Measurements from ENCODE around the gene VGLL3. TPM values are rescaled to one million over a fixed set of nuclear protein-coding genes. Genes with fewer than 3 reads are reported as not detected.
"Not testable (repeated sequence)": the region's sequence is repeated elsewhere in the genome, so short reads cannot be mapped to it uniquely, and the experiment has no call there.

Gene VGLL3, protein sequence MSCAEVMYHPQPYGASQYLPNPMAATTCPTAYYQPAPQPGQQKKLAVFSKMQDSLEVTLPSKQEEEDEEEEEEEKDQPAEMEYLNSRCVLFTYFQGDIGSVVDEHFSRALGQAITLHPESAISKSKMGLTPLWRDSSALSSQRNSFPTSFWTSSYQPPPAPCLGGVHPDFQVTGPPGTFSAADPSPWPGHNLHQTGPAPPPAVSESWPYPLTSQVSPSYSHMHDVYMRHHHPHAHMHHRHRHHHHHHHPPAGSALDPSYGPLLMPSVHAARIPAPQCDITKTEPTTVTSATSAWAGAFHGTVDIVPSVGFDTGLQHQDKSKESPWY
- total RNA-seq, result 30.6 TPM

DNA sequence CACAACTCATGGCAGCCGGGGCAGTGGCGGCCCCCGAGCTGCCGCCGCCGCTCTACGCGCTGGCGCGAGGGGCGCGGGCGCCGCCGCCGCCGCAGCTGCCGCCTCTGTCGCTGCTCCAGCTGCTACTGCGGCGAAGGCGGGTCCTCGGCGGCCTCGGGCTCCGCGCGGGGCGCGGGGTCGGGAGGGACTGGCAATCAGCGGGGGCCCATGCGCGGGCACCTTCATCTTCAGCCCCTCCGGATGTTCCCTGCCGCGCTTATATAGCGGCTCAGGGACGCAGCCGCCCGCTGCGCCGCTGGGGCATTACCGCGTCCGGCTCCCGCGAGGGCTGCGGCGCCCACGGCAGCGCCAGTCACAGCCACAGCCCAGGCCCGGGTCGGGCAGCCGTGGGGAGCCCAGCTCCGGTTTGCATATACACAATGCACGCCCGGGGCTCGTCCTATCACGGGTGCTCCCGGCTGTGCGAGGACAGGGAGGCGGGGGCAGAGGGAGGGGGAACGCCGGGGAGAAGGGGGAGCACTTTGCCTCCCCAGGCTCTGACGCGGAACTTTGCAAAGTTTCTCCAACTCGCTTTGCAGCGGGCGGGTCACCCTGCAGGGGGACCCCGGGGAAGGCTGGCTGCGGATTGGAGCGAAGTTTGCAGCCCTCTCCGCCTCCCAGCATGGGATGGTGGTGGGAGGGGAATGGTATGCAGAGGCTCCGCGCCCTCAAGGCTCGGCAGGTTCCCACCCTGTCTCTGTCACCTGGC lies at the start of gene VGLL3:
Gene VGLL3 (minus strand): TSS at position 416 of the 748 bp plus-strand sequence. CDS start 406 bp downstream, at position 10.
- peak; percentile 94 for DNase-seq

DNA sequence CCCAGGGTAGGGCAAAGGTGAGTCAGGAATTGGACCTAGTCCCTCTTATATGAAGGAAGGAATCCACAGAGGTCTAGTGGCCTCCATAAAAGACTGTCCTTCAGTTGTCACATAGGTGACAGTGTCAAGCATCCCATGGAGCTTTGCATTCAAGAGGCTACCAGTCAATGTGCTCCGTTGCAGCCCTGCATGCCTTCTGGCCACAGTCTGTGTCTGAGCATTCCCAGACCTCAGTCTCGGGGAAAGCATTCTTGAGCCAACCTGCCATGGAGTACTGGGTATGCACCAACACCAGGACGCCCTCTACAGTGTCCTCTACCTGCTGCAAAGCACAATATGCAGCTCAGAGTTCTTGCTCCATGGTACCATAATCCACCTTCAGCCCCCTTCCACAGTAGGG lies 46.7 kb upstream of the VGLL3 start:
- DNase-seq, result no peak

DNA sequence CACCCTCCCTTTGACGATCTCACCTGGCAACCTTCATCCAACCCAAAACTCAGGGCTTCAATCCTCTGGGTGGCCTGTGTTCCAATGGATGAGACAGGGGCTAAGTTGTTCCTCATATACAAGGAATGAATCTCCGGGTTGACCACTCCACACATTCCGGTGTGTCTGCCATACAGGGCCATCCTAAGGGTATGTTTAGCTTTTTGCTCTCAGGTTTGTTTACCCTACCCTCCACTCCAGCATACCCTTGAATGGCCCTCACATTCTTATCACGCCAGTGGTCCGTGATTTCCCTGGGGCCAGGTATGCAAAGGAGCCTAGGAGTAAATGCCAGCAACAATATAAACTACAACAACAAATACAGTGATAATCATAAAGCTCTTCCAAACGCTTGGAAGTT lies 45.7 kb upstream of the VGLL3 start:
- DNase-seq, result no peak

GRCh38 chr3:87035339-87035738 lies 44.4 kb upstream of the VGLL3 start:
- DNase-seq, result no peak

GRCh38 chr3:87033205-87033604 lies 42.3 kb upstream of the VGLL3 start:
- DNase-seq, result no peak

DNA sequence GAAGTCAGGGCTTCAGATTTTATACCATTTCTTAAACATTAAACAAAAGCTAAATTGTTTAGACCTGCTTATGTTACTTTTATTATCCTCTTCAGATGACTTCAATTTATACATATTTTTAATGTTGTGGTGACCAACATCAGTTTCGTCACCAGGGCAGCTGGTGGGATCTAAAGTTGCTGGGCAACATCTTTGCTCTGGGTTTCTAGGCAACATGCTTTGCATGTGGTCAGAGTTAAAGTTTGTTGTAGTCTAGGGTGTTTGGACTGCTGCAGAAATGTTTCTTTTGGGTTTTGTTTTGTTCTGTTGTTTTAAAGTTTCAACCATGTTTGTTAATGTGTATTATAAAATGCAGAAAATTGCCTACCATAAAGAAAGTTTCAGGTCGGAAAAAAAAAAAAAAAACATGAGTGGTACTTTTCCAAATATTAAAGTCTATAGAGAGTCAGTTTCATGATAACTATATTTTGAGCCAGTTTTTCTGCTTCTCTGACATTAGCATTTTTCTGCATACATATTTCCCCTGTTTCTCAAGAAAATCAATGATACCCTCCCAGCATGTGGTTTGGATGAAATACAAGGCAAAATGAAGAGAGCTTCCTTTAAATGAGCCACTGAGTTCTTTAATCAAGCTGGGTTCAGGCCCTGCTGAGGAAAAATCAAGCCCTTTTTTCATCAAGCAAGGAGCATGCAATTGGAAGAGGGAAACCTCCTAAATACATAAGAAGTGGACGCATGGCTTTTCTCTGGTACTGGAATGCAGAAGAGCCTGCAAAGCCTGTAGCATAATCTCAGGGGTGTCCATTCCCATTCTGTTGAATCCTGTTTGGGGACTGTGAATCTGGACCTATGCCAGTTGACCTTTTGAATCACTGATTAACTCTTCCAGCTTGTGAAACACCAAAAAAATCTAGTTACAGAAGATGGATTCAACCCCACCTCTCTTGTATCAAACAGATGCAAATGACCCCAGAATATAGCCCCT lies 35.0 kb upstream of the VGLL3 start:
- peak; percentile 9 for DNase-seq

DNA sequence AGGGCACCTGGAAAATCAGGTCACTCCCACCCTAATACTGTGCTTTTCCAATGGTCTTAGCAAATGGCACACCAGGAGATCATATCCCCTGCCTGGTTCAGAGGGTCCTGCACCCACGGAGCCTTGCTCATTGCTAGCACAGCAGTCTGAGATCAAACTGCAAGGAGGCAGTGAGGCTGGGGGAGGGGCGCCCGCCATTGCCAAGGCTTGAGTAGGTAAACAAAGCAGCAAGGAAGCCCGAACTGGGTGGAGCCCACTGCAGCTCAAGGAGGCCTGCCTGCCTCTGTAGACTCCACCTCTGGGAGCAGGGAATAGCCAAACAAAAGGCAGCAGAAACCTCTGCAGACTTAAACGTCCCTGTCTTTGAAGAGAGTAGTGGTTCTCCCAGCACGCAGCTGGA lies 26.4 kb upstream of the VGLL3 start:
- not testable (repeated sequence) for DNase-seq

DNA sequence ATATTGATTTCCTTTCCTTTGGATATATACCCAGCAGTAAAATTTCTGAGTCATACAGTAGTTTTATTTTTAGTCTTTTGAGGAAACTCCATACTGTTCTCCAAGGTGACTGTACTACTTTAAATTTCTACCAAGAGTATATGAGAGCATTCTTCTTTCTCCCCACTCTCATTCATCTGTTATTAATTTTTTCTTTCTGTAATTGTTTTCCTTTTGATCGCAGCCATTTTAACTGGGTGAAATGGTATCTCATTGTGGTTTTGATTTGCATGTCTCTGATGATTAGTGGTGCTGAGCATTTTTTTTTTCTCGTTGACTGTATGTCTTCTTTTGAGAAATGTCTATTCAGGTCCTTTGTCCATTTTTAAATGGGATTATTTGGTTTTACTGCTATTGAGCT lies 18.3 kb upstream of the VGLL3 start:
- DNase-seq, result no peak

GRCh38 chr3:87006844-87007439 lies 16.0 kb upstream of the VGLL3 start:
- no peak for DNase-seq

DNA sequence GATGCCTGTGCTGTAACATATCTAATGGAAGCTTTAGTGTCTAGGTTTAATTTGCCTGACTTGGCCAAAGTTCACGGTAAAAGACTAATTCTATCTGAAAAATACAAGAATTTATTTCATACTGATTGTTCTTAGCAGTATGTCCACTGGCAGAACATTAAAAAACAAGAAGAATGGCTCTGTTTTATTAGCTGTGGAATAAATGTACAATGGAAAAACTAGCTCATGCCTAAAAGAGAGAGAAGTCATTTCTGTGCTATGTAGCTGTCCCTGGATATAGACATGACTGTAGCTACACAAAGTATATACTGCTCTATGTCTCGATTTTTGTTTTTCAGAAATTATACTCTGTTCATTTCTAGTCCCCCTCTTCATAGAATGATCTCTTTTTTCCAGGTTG lies 13.9 kb upstream of the VGLL3 start:
- DNase-seq, result no peak

GRCh38 chr3:87002346-87002745 lies 11.4 kb upstream of the VGLL3 start:
- no peak for DNase-seq

- no peak for DNase-seq
Measured at GRCh38 chr3:87001473-87002098, 10.6 kb upstream of the VGLL3 start.

GRCh38 chr3:87000940-87001339 lies 10.0 kb upstream of the VGLL3 start:
- DNase-seq, result no peak

DNA sequence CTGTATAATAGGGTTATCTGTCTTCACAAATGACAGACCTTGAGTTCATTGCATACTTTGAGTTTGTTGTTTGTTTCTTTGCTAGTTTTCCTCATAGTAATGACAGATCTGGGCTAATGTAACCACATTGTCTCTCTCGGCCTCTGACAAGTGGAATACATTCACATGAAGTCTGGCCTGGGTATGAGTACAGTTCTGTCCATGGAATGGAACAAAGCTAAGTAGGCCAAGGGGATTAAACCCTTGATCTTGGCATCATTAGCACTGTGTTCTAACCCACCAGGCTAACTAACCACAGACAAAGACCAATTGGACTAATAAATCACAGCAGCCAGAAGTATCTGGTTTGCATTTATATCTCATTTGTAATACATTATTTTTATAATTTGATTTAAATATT lies 7.6 kb upstream of the VGLL3 start:
- DNase-seq, result no peak

DNA sequence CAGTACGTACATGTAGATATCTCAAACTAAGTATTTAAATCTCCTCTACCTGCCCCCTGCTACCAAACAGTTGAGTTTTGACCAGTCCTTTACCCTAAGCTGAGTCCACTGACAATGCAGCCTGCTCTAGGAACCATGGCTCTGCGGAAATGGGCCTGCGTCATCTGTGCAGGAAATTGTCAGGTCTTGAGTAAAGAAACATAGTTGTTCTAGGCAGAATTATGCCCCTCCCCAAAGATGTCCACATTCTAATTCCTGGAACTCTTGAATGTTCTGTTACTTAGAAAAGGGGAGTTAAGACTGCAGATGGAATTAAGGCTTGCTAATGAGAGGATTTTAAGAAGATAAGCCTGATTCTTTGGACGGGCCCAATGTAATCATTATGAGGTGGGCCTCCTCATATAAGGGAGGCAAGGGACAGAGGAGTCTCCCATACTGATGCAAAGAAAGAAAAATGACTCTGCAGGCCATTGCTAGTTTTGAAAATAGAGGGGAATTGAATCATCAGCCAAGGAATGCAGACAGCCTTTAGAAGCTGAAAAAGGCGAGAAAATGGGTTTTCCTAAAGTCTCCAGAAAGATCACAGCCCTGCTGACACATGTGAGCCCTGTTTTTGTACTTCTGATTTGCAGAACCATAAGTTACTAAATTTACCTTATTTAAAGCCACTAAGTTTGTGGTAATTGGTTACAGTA lies 5.5 kb upstream of the VGLL3 start:
- no peak for DNase-seq

GRCh38 chr3:86995537-86995936 lies 4.6 kb upstream of the VGLL3 start:
- DNase-seq, result no peak

GRCh38 chr3:86993704-86994103 lies 2.8 kb upstream of the VGLL3 start:
- no peak for DNase-seq

- DNase-seq, result no peak
Measured at GRCh38 chr3:86991840-86992435, 989 bp upstream of the VGLL3 start.

DNA sequence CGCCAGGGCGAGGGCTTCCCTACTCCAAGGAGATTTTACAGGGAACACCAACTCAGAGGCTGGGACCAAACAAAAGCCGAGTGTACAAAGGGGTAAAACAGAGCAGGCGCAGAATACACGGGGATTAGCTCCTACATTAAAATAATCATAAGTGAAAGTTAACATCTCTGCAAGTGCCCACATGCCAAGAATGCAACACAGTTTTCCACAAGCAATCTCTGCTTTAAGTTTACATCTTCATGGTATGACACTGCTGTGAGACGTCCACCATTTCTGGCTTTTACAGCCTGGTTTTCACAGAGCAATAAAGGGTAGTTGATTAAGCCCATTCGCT lies 500 bp upstream of the VGLL3 start:
- DNase-seq, result no peak

- peak; percentile 46 for DNase-seq
Measured at GRCh38 chr3:86990012-86990733, 776 bp downstream of the VGLL3 start.

Measured in tongue (tissue), 2 donors.